Keratinocyte (primary cell): ENCODE measurements around the gene C9orf50.

Experiments used
- CTCF ChIP-seq, 3 experiments: IDR thresholded peaks in 1 of 3; conservative IDR thresholded peaks in 1 of 3; optimal IDR thresholded peaks in 1 of 3; 2 replicates in 2 of 3; 3 replicates in 1 of 3; pipeline versions ENCODE3 to v1.5.1; 2011; ENCODE audit warnings: low read length in 3 of 3, mild to moderate bottlenecking in 3 of 3, moderate library complexity in 2 of 3, control low read depth in 1 of 3, inconsistent platforms in 1 of 3; ENCODE audit not compliant: insufficient read depth in 2 of 3; ENCODE audit errors: extremely low read depth in 1 of 3
- EZH2 ChIP-seq: IDR thresholded peaks from one replicate; pipeline ENCODE4 v1.6.1; 2012; ENCODE audit warnings: inconsistent platforms, mild to moderate bottlenecking, low read length, moderate library complexity

GRCh38 chr9:129626079-129626624 lies 5.3 kb upstream of the C9orf50 start, which contains the start of gene NTMT1:
- TF ChIP-seq CTCF (optimal IDR thresholded peaks at IDR 0.05 in 1 of 3, IDR thresholded peaks at IDR 0.05 in 1 of 3, conservative IDR thresholded peaks at IDR 0.05 in 1 of 3; ENCODE audit: extremely low read depth in 1 of 3, insufficient read depth in 2 of 3, low read length in 3 of 3) (no peak), EZH2 (no peak)
